Cardiac fibroblast (primary cell): ENCODE measurements around the gene FSTL4.

Source experiments
- DNase-seq, 2 donors: peaks; one replicate each; pipeline versions ENCODE4 v3.0.0 to v3.0.0-alpha.2; 2010; ENCODE audit warnings: low read depth in 2 of 2
- H3K4me3 ChIP-seq, 2 donors: replicated peaks in 1 of 2; 1 replicate in 1 of 2; 2 replicates in 1 of 2; pipeline ENCODE4 v1.5.1; 2011; ENCODE audit warnings: low read depth in 2 of 2, low read length in 2 of 2, mild to moderate bottlenecking in 2 of 2, moderate library complexity in 1 of 2
- TF ChIP-seq, protein P1 (sequence below): IDR thresholded peaks from one replicate; pipeline ENCODE4 v1.5.1; 2011; ENCODE audit warnings: low read depth, mild to moderate bottlenecking, low read length, inconsistent platforms

Gene FSTL4

DNA sequence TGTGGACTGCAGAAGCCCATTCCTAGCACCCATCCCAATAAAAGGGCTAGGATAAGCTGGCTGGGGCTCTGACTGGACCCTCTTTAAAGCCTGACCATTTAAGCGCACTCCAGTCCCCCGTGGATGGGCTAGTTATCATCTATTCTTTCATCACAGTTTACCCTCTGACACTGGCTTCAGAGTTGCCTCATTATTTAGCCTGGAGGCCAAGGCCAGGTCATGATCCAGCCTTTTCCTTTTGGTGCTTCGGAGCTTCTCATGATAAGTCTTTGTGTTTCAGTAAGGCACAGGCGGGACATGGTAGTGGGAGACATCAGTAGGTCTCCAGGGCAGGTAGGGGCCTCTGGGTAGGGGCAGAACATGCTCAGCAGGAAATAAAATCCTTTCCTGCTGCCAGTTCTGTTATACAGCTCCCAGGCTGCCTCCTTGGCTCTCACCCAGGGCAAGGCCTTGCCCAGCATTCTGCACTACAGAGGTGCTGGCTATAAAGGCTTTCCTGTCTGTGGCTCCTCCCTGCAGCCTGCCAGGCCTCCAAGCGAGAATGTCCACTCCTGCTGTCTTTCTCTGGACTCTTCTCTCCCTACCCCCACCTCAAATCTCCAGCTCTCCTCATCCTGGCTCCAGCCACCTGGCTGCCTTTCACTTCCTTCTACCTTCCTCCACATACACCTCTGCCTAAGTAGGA lies 128.8 kb downstream of the FSTL4 start:
- TF ChIP-seq, protein P1, sequence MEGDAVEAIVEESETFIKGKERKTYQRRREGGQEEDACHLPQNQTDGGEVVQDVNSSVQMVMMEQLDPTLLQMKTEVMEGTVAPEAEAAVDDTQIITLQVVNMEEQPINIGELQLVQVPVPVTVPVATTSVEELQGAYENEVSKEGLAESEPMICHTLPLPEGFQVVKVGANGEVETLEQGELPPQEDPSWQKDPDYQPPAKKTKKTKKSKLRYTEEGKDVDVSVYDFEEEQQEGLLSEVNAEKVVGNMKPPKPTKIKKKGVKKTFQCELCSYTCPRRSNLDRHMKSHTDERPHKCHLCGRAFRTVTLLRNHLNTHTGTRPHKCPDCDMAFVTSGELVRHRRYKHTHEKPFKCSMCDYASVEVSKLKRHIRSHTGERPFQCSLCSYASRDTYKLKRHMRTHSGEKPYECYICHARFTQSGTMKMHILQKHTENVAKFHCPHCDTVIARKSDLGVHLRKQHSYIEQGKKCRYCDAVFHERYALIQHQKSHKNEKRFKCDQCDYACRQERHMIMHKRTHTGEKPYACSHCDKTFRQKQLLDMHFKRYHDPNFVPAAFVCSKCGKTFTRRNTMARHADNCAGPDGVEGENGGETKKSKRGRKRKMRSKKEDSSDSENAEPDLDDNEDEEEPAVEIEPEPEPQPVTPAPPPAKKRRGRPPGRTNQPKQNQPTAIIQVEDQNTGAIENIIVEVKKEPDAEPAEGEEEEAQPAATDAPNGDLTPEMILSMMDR: no peak
- no peak overlapping the region for H3K4me3 ChIP-seq
- DNase-seq: no peak

DNA sequence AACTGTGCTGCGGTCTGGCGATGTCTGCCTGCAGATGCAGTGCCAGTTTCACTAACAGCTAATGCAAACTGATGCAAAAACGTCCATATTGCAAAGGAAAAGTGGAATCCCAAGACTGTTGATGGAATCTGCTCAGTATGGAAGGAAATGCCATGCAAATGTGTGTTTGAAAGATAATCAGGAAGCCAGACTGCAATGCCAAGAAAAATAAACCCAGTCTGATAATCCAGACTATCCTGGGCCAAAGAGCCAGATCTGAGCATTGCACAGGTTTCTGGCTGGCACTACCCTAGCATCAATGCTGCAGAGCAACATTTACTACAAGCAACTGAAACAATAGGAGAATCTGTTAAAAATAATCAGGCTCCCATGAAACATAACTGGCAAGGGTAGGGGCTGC lies 130.3 kb downstream of the FSTL4 start:
- no peak overlapping the region for H3K4me3 ChIP-seq
- TF ChIP-seq, protein P1: no peak
- no peak for DNase-seq

- TF ChIP-seq, protein P1: no peak
- no peak overlapping the region for H3K4me3 ChIP-seq
- DNase-seq: no peak
Observed at GRCh38 chr5:133480866-133481265, 131.5 kb downstream of the FSTL4 start.

- no peak for DNase-seq
- TF ChIP-seq, protein P1: no peak
- H3K4me3 ChIP-seq: no peak overlapping the region
Observed at GRCh38 chr5:133480366-133480765, 132.0 kb downstream of the FSTL4 start.

DNA sequence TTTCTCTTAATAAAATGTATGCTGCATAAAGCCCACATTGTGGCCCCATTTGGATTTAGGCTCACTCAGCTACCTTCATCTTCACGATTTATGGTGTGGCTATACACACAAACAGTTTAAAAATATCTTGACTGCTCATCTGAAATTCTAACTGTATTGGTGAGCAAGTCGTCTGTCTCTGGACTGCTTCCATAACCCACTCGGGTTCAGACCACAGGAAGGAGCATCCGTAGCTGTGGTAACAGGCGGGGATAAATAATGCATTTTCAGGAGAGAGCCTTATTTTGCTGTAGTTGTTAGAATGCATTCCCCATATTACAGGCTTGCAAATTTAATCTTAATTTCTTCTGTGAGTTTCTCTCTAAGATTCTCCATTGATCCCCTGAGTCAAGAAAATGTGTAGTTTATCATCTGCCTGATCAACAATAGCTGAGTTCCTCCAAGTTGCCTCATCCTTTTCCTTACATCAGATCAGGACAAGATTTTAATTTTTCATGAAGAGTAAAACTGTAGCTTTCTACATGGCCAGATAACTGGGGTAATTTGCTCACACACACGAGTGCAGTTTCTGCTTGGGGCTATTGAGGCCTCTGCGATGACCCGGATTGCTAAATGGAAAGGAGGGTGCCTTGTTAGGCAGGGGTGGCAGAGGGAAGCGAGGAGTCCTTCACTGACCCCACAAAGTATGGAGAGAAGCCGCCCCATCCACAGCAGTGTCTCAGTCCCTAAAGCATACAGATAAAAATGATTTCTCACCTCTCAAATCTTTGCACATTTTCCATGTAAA lies 133.9 kb downstream of the FSTL4 start:
- no peak for DNase-seq
- TF ChIP-seq, protein P1: no peak
- no peak overlapping the region for H3K4me3 ChIP-seq

GRCh38 chr5:133475986-133476385 lies 136.4 kb downstream of the FSTL4 start:
- TF ChIP-seq, protein P1: no peak
- no peak for DNase-seq
- no peak overlapping the region for H3K4me3 ChIP-seq
